ENCODE data around the gene NGF.

The NGF gene

GRCh38 chr1:115283681-115284146 is 54.3 kb downstream of the NGF start:
- DNase-seq (no peak), ATAC-seq (no peak)
- Mint-ChIP-seq H3K9me3 (no peaks in the 10 kb centered on the region), H3K27ac (no peak overlapping the region), H3K4me3 (no peak overlapping the region), H3K4me1 (no peaks in the 10 kb centered on the region), H3K27me3 (no peaks in the 10 kb centered on the region)

DNA sequence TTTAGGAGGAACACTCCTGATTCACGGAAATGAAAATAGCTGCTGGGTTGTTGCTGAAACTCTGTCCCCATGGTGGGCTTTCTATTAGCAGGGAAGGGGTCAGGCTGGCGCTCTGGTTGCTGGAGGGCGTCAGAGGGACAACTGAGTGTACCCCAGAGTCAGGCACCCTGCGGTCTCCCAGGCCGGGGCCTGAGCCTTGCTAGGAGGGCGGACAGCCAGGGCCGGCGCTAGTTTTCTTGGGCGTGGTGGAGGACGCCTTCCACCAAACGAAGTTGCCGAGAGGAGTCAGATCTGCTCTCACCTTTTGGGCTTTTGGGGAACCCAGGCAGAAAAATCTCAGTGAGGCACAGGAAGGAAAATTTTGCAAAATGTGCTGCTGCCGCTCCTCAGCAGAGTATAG is 54.8 kb downstream of the NGF start:
- Mint-ChIP-seq H3K4me1 (no peaks in the 10 kb centered on the region), H3K4me3 (no peak overlapping the region), H3K9me3 (no peaks in the 10 kb centered on the region), H3K27me3 (no peaks in the 10 kb centered on the region), H3K27ac (no peak overlapping the region)
- DNase-seq: no peak
- ATAC-seq: no peak

DNA sequence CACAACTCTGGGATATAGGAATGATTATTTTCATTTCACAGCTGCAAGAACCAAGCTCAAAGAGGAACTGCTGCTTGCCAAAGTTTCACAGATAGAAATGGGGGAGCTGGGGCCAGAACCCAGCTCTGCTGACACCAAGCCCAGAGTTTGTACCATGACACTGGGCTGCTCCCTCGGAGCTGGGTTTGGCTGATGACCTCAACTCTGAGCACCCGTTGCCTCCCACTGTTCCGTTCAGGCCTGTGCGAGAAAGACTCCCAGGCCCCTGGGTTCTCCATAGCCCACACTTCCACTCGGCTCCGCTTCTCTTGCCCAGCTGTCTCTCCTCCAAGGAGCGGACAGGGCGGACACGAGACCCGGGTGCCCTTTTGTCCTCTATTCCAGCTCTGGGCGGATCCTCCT is 55.2 kb downstream of the NGF start:
- Mint-ChIP-seq H3K27ac (no peak overlapping the region), H3K4me3 (no peak overlapping the region), H3K9me3 (no peaks in the 10 kb centered on the region), H3K27me3 (no peaks in the 10 kb centered on the region), H3K4me1 (no peaks in the 10 kb centered on the region)
- ATAC-seq (no peak), DNase-seq (no peak)

- Mint-ChIP-seq H3K9me3 (peaks cover 0 to 6% of the 10 kb centered on the region in 2 donors), H3K27me3 (no peaks in the 10 kb centered on the region), H3K27ac (no peak overlapping the region), H3K4me1 (no peaks in the 10 kb centered on the region), H3K4me3 (no peak overlapping the region)
- ATAC-seq (no peak), DNase-seq (no peak)
Observed at GRCh38 chr1:115281143-115281542, 56.9 kb downstream of the NGF start.

DNA sequence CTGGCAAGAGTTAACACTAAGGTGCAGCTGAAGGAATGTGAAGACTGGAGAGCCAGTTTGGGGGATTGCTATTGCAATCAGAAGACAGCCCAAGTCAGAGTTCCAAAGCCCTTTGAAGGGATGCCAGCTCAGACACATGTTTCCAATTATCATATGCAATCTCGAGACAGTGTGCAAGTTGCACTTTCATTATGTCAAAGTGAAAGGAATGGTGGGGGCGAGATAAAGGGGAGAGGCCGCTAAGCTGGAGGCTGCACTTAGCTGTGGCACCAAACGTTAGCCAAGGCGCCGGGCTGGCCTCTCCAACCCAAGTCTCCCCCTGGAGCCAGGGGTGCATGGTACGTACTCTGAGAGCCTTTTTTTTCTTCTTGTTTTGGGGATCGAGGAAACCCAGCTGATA is 58.0 kb downstream of the NGF start:
- no peak for ATAC-seq
- H3K27ac Mint-ChIP-seq: no peak overlapping the region
- H3K9me3 Mint-ChIP-seq: peaks cover 0 to 6% of the 10 kb centered on the region in 2 donors
- no peaks in the 10 kb centered on the region for H3K27me3 Mint-ChIP-seq
- H3K4me3 Mint-ChIP-seq: no peak overlapping the region
- DNase-seq: no peak
- H3K4me1 Mint-ChIP-seq: no peaks in the 10 kb centered on the region

DNA sequence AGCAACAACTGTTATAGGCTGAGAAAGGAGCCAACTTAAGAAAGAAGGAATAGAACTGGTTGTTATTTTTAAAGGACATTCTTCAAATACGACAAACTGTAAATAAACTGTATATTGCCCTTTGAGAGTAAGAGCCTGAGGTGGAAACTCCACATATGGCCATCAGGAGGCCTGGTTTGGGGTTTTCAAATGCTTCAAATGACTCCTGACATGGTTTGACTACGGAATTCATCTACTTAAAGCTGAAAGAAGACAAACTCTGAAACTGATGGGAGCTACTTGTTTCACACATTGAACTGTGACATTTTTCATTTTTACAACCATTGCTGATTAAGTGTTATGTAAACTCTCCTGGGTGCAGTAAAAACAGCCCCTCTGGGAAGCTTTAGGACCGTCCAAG is 59.8 kb downstream of the NGF start:
- Mint-ChIP-seq H3K27ac (no peak overlapping the region), H3K4me3 (no peak overlapping the region), H3K27me3 (no peaks in the 10 kb centered on the region), H3K9me3 (peaks cover 0 to 6% of the 10 kb centered on the region in 2 donors), H3K4me1 (no peaks in the 10 kb centered on the region)
- ATAC-seq: no peak
- no peak for DNase-seq

DNA sequence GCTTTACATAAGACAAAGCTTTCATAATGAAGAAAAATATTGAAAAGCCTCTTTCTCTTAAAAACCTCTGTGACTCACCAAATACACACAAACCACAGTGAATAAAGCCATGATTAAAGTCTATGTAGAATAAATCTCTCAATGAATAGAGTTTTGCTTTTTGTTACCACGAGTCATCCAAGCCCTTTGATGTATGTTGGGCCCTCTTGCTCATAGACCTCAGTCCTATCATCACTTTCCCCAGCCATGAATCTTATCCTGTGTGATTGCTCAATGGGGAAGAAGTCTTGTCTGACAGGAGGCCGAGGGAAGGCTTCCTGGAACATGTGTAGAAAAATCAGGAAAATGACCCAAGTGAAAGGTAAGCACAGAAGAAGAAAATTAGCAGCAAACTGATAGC is 60.8 kb downstream of the NGF start:
- ATAC-seq (peak; percentile 55), DNase-seq (no peak)
- Mint-ChIP-seq H3K27me3 (no peaks in the 10 kb centered on the region), H3K27ac (no peak overlapping the region), H3K4me3 (no peak overlapping the region), H3K9me3 (peaks cover 0 to 6% of the 10 kb centered on the region in 2 donors), H3K4me1 (no peaks in the 10 kb centered on the region)

DNA sequence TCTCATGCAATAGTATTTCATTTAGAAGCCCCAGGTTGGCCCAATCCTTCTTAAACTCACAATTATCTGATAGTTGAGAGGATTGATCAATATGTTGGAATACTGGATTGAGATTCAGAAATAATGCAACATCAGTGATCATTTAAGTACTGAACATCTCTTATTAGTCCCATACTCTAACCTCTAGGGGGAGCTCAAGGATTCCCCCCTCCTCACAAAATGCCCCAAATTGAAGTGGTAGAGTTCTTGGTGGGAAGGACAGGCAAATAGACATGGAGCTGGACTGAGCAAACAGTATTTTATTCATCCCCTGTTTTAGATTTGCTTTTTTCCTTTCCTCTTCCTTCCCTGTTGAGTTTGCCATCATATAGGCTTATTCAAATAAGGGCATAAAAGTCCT is 62.8 kb downstream of the NGF start:
- H3K4me1 Mint-ChIP-seq: no peaks in the 10 kb centered on the region
- no peaks in the 10 kb centered on the region for H3K27me3 Mint-ChIP-seq
- no peak overlapping the region for H3K27ac Mint-ChIP-seq
- no peak for DNase-seq
- ATAC-seq: no peak
- peaks cover 0 to 6% of the 10 kb centered on the region in 2 donors for H3K9me3 Mint-ChIP-seq
- no peak overlapping the region for H3K4me3 Mint-ChIP-seq

DNA sequence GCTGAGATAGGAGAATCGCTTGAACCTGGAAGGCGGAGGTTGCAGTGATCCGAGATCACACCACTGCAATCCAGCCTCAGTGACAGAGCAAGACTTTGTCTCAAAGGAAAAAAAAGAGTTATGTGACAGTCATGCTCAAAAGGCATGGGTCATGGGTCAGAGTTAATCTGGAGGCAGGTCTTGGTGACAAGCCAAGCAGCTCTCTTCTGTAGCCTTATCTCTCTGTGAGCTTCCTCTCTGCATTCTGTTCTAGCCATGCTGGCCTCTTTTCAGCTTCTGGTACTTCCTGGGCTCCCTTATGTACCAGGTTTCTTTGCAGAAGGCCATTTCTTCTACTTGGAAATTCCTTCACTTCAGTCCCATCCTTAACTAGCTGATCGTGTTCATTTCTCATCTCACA is 63.6 kb downstream of the NGF start:
- Mint-ChIP-seq H3K9me3 (peaks cover 0 to 6% of the 10 kb centered on the region in 2 donors), H3K4me3 (no peak overlapping the region), H3K27ac (no peak overlapping the region), H3K4me1 (no peaks in the 10 kb centered on the region), H3K27me3 (no peaks in the 10 kb centered on the region)
- DNase-seq (no peak), ATAC-seq (no peak)

GRCh38 chr1:115266729-115267421 is 71.2 kb downstream of the NGF start:
- Mint-ChIP-seq H3K27ac (no peak overlapping the region), H3K4me1 (no peaks in the 10 kb centered on the region), H3K9me3 (no peaks in the 10 kb centered on the region), H3K4me3 (no peak overlapping the region), H3K27me3 (peaks cover 42% of the 10 kb centered on the region)
- ATAC-seq: no peak
- DNase-seq: no peak

DNA sequence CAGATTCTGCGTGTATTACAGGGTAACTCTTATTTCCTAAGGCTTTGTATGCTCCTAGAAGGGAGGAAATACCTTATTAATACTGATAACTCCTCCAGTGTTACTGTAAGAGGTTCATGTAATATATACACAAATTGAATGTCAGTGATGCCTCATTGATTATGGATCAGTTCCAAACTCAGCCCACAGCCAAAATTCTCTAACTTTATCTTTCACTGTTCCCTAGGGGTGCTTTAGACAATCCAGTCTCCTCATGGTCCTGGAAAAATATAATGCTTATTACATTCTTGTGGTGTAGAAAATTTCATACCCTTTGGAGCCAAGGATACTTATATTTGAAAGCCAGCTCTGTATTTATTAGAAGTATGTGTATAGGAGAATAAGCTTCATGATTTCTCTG is 73.0 kb downstream of the NGF start:
- Mint-ChIP-seq H3K27me3 (peaks cover 51% of the 10 kb centered on the region), H3K4me3 (no peak overlapping the region), H3K4me1 (no peaks in the 10 kb centered on the region), H3K9me3 (no peaks in the 10 kb centered on the region), H3K27ac (no peak overlapping the region)
- DNase-seq: no peak
- no peak for ATAC-seq

DNA sequence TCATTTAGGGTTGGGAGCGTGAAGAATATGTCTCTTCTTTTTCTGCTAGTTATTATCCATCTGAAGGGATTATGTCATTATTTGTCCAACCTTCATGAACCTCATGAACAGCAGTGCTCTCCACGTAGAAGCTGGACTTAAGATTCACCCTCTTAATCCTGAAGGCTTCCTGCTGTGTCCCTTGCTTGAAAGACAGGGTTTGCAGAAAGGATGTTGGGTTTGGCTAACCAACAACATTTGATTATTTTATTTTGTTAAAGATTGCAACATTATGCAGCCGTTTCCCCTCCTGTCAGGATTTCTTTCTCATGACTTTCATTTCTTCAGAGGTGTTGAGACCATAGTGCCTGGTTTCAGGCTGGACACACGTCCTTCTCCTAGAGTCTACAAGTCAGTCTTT is 75.2 kb downstream of the NGF start:
- ATAC-seq: no peak
- Mint-ChIP-seq H3K27ac (no peak overlapping the region), H3K4me1 (no peaks in the 10 kb centered on the region), H3K27me3 (peaks cover 35% of the 10 kb centered on the region), H3K4me3 (no peak overlapping the region), H3K9me3 (peaks cover 7 to 12% of the 10 kb centered on the region in 2 donors)
- DNase-seq: no peak

DNA sequence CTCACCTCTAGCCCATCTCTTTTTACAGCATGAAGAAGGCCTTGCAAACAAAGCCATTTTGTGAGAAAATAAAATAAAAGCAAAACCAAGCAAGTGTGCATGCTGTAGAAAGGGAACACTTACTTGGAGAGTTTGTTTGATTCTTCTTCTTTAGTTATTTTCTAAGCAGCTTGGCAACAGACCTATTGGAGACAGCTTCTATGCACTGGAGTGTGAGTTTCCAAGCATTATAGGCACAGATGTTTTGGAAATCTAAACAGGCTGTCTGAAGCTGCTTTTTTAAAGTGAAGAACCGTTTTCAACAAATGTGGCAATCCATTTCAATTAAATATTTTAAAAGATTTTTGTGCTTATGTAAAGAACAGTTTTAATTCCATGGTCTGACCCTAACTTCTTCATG is 76.6 kb downstream of the NGF start:
- no peak for ATAC-seq
- no peak overlapping the region for H3K4me3 Mint-ChIP-seq
- peaks cover 9 to 18% of the 10 kb centered on the region in 2 donors for H3K9me3 Mint-ChIP-seq
- no peak overlapping the region for H3K27ac Mint-ChIP-seq
- DNase-seq: no peak
- H3K4me1 Mint-ChIP-seq: no peaks in the 10 kb centered on the region
- H3K27me3 Mint-ChIP-seq: peaks cover 31% of the 10 kb centered on the region

GRCh38 chr1:115258302-115258866 is 79.7 kb downstream of the NGF start:
- no peak overlapping the region for H3K4me3 Mint-ChIP-seq
- peaks cover 9 to 25% of the 10 kb centered on the region in 2 donors for H3K9me3 Mint-ChIP-seq
- peaks cover 15% of the 10 kb centered on the region for H3K27me3 Mint-ChIP-seq
- no peak for DNase-seq
- no peaks in the 10 kb centered on the region for H3K4me1 Mint-ChIP-seq
- ATAC-seq: no peak
- no peak overlapping the region for H3K27ac Mint-ChIP-seq

DNA sequence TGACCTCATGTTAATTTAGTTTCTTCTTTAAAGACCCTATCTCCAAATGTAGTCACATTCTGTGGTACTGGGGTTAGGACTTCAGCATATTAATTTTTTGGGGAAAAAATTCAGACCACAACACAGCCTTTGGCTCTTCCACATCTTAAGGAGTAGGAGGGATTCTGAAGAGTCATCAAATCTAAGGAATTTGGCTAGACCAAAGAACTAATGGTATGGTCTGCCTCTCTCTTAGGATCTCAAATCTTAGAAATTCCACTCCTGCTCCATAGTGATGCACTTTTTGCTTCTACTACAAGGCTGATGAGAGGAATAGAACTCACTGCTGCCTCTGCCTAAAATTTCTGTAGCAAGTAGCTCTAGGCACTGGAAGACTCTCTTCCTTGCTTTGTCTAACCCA is 80.5 kb downstream of the NGF start:
- Mint-ChIP-seq H3K27ac (no peak overlapping the region), H3K4me1 (no peaks in the 10 kb centered on the region), H3K27me3 (peaks cover 13% of the 10 kb centered on the region), H3K4me3 (no peak overlapping the region), H3K9me3 (peaks cover 9 to 25% of the 10 kb centered on the region in 2 donors)
- ATAC-seq (no peak), DNase-seq (no peak)

DNA sequence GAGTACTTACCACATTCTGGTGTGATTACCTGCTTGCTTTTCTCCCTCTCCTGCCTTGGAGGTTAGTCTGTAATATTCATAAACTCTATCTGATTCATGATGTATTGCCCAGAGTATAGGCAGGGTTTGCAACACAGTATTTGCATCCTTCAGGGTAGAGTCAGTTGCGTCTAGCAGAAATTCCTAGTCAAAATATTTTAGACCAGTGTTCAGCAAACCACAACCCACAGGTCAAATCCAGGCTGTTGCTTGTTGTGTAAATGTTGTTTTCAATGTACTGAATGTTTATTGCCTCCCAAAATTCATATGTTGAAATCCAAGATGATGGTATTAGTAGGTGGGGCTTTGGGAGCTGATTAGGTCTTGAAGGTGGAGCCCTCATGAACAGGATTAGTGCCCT is 82.9 kb downstream of the NGF start:
- Mint-ChIP-seq H3K4me1 (no peaks in the 10 kb centered on the region), H3K9me3 (peaks cover 9 to 25% of the 10 kb centered on the region in 2 donors), H3K27ac (no peak overlapping the region), H3K27me3 (no peaks in the 10 kb centered on the region), H3K4me3 (no peak overlapping the region)
- ATAC-seq (no peak), DNase-seq (no peak)

- Mint-ChIP-seq H3K9me3 (peaks cover 7 to 20% of the 10 kb centered on the region in 2 donors), H3K4me3 (no peak overlapping the region), H3K27me3 (peaks cover 10% of the 10 kb centered on the region), H3K27ac (no peak overlapping the region), H3K4me1 (no peaks in the 10 kb centered on the region)
- no peak for DNase-seq
- ATAC-seq: no peak
Observed at GRCh38 chr1:115252585-115252984, 85.5 kb downstream of the NGF start.
